GM21515 (cell line): ENCODE measurements around the gene C4orf33.
"Not testable (repeated sequence)": the region's sequence is repeated elsewhere in the genome, so short reads cannot be mapped to it uniquely, and the experiment has no call there.

Source experiments
- ATAC-seq: cut with Tn5 transposase; IDR thresholded peaks from one replicate; pipeline ENCODE4 v1.9.1; 2021; ENCODE audit not compliant: unreplicated experiment

The C4orf33 gene, protein sequence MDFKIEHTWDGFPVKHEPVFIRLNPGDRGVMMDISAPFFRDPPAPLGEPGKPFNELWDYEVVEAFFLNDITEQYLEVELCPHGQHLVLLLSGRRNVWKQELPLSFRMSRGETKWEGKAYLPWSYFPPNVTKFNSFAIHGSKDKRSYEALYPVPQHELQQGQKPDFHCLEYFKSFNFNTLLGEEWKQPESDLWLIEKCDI

DNA sequence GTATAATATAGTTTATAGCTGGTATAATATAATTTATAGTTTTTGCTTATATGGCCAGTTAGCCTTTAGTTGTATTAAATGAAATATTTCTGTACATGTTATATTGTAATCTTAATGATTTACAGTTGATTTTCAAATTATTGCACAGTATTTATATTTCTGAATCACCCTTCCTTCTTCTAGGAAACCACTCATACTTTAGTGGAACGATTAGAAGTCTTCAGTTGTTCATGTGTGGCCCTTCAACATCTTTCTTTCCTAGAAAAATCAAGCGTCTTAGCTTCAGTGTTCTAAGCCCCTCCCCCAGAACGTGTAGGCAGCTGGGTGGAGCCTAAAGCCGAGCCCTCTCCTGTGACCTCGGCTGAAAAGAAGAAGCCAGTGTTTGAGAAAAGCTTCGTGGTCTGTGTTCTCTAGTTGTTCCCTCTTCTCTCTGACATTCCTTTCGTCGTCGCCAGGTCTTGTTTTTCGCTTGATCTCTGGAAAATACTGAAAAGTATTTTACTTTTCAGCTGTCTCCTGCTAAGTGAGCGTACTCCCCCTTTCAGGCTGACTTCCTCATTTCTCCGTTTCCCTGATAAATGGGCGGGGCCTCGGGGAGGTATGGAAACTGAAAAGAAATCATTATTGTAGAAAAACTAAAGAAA lies at the start of gene C4orf33:
Gene C4orf33 (plus strand): TSS at position 342 of the 644 bp plus-strand sequence. CDS start 6,459 bp downstream, outside the sequence.
- peak; percentile 47 for ATAC-seq

DNA sequence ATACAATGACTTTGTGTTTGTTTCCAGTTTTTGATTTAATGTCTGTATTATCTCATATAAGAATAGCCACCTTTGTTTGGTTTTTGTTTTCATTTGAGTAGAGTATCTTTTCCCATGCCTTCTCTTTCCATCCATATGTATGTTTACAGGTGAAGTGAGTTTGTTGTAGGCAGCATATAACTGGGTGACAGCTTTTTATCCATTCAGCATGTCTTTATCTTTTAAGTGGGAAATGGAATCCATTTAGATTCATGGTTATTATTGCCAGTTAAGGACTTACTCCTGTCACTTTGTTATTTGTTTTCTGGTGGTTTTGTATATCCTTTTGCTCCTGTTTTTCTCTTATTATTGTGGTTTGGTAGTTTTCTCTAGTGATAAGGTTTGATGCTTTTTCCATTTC lies 36.9 kb upstream of the C4orf33 start:
- ATAC-seq: no peak

DNA sequence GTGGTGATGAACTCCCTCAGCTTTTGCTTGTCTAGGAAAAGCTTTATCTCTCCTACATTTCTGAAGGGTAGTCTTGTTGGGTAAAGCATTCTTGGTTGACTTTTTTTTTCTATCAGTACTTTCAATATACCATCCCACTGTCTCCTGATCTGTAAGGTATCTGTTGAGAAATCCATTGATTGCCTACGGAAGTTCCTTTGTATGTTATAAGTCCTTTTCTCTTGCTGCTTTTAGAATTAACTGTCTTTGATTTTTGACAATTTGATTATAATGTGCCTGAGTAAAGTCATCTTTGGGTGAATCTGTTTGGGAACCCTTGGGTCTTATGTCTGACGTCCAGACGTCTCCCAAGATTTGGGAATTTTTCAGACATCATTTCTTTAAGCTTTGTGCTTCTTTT lies 33.4 kb upstream of the C4orf33 start:
- no peak for ATAC-seq

DNA sequence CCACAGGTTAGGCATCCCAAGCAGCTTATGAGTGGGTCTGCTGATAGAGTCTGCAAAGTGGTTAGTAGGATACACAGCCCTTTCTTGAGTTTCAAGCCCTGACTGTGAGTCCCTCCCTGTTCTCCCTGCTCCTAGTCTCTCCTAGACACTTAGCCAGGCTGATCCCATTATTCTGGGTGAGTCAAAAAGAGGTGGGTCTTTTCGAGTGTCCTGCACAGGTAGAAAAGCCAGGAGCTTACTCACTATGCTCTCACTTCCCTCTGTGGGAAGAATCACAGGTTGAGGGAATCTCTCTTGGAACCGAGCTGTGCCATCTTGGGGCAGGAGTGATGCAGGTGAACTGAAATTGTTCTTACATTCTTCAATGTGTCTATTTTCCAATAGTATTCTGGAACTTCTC lies 32.3 kb upstream of the C4orf33 start:
- no peak for ATAC-seq

DNA sequence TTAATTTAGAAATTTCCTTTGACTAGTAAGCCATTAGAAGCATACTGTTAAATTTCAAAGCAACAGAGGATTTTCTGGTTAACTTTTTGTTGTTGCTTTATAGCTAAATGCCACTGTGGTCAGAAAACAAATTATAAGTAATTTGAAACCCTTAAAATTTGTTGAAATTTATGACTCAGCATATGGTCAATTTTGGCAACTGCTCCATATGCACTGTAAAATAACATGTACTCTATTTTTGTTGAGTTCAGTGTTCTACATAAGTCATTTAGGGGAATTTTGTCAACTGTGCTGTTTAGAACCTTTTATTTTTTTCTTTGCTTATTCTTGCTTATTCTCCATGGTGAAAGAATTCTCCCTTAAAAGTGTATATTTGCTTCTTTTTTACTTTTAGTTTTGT lies 31.2 kb upstream of the C4orf33 start:
- no peak for ATAC-seq

DNA sequence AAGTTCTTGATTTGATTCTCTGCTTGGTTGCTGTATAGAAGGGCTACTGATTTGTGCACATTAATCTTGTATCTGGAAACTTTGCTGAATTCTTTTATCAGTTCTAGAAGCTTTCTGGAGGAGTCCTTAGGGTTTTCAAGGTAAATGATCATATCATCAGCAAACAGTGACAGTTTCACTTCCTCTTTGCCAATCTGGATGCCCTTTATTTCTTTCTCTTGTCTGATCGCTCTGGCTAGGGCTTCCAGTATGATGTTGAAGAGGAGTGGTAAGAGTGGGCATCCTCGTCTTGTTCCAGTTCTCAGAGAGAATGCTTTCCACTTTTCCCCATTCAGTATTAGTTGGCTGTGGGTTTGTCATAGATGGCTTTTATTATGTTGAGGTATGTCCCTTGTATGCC lies 26.4 kb upstream of the C4orf33 start:
- not testable (repeated sequence) for ATAC-seq

DNA sequence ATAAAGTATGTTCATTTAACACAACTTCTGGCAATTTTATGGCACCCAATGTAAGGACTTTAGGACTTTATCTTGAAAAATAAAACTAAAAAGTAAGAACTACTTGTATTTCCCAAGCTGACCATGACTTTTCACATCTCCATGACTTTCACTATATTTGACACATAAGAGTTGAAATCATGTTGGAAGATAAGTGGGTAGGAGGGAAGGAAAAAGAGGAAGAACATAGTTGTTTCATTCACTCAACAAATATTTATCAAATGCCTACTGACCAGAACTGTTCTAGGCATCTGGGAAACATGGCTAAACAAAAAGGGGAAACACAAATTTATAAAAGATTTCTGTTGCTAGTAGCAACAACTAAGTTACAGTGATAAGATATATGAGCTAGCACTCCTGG lies 18.6 kb upstream of the C4orf33 start:
- ATAC-seq: no peak

DNA sequence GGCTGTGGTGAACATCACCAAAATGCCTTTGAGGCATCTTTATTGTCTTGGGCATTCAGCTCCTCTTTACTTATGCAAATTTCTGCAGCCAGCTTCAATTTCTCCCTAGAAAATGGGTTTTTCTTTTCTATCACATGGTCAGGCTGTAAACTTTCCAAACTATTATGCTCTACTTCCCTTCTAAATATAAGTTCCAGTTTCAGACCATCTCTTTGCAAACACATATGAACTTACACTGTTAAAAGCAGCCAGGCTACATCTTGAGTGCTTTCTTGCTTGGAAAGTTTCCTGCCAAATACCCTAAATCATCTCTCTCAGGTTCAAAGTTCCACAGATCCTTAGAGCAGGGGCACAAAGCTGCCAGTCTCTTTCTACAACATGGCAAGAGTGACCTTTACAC lies 15.8 kb upstream of the C4orf33 start:
- no peak for ATAC-seq

DNA sequence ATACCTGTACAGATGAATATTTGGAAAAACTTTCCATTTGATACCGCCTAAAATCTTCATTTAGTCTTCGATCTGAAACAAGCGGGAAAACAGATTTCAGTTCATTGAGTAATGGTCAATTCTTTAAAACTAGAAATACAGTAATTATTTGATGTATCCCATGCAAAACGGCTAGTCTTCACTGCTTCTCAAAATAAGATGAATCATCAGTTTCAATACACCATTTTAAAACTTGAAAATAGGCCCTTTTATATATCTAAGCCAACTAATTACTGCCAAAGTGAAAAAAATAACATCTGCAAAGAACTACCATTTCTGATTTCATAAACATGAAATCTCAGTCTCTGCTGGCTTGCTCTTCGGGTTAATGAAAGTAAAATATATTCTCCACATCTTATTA lies 13.7 kb upstream of the C4orf33 start:
- ATAC-seq: no peak

DNA sequence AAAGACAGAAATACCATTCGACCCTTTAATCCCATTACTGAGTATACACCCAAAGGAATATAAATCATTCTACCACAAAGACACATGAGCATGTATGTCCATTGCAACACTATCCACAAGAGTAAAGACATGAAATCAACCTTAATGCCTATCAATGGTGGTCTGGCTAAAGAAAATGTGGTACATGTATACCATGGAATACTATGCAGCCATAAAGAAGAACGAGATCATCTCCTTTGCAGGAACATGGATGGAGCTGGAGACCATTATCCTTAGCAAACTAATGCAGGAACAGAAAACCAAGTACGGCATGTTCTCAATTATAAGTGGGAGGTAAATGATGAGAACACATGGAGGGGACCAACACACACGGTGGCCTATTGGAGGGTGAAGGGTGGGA lies 10.5 kb upstream of the C4orf33 start:
- ATAC-seq: no peak

DNA sequence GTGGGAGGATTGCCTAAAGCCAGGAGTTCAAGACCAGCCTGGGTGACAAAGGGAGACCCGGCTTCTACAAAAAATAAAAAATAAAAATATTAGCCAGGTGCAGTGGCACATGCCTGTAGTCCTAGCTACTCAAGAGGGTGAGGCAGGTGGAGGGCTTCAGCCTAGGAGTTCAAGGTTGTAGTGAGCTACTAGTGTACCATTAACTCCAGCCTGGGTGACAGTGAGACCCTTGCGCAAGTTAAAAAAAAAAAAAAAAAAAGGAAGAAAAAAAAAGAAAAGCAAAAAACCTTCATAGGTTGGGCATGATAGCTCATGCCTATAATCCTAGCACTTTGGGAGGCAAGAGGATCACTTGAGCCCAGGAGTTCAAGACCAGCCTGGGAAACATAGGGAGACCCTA lies 8.4 kb upstream of the C4orf33 start:
- no peak for ATAC-seq

DNA sequence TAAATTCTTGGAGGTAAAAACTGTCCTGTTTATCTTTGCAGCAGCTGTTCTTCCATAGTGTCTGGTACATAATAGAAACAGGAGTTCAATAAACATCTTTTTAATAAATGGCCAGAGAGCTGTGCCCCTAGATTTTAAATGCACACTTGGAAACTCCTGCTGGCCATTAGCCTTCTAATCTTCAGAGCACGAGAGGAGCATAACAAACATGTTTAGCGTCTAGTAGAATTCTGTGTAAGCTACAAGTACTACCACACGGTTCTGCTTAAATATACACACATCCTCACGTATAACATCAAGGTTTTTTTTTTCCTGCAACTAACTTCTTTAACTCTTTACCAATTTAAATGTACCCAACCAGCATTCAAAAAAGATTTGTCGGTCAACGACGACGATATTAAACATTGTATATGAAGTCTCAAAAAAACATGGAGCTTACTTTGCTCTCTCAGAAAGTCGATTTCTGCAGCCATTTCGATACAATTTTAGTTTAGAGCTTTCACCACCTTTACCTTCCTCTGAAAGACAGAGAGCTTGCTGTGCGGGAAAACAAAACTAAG lies 3.2 kb upstream of the C4orf33 start:
- ATAC-seq: no peak

DNA sequence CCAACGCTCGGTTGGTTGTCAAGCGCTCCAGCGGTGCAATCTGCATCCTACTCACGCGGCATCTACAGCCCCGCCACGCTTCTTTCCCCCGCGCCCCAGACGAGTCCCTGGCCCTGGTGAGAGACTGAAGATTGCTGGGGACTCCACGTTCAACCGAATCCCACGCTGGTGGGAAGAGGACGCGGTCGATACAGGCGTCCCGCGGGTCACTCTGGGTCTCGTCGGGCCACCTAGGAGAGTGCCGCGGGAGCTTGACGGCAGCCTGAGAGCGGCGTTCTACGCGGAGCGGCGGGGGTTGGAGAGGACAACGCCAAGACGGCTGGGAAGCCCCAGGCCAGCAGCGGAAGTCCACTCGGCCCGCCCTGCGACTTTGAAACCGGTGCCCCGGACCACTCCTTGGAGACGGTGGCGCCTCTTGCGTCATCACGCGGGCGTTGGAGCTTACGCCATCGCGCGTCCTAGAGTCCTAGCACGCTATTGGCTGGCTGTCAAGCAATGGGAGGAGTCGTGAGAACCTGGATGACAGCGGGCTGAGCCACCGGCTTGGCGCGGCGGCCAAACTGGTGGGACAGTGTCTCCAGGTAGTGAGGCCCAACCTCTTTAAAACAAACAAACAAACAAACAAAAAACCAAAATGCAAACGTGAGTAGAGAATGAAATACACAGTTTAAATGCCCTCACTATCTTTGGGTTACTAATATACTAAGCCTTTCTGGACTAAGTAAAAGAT lies 2.6 kb upstream of the C4orf33 start, which contains the start of gene SCLT1:
Gene SCLT1 (minus strand): TSS at position 349 of the 730 bp plus-strand sequence. CDS start 436 bp downstream, outside the sequence.
- peak; percentile 95 for ATAC-seq

DNA sequence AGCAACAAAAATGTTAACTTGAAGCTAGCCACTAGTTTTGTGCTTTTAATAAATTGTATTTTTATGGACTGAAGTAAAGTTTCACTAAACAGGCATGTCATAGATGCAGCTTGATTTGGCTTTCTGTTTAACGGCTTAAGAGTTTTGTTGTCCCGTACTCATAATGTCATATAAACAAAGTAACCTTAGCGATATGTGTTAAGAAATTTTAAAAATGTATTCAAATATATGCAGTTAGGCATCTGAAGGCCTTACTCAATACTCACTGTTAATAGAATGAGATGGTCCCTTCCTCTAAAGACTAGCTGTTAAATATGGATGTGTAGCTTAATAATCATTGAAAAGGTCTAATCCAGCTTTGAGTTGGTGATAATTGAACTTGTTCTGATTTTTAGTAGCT lies 1.6 kb upstream of the C4orf33 start:
- no peak for ATAC-seq

DNA sequence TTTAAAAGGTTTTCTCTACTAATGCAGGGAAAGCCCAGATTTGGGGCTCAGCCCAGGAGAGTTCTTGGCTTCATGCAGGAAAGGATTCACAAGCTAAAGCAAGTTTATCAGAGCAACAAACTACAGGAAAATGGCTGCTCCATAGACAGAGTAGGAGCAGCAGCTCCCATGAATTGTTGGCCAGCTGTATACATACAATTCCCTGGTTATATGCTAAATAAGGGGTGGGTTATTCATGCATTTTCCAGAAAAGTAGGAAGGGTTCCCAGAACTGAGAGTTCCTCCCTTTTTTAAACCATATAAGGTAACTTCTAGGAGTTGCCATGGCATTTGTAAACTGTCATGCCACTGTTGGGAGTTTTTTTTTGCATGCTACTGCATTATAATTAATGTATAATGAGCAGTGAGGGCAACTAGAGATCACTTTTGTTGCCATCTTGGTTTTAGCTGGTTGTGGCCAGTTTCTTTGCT lies 2.6 kb downstream of the C4orf33 start:
- no peak for ATAC-seq

DNA sequence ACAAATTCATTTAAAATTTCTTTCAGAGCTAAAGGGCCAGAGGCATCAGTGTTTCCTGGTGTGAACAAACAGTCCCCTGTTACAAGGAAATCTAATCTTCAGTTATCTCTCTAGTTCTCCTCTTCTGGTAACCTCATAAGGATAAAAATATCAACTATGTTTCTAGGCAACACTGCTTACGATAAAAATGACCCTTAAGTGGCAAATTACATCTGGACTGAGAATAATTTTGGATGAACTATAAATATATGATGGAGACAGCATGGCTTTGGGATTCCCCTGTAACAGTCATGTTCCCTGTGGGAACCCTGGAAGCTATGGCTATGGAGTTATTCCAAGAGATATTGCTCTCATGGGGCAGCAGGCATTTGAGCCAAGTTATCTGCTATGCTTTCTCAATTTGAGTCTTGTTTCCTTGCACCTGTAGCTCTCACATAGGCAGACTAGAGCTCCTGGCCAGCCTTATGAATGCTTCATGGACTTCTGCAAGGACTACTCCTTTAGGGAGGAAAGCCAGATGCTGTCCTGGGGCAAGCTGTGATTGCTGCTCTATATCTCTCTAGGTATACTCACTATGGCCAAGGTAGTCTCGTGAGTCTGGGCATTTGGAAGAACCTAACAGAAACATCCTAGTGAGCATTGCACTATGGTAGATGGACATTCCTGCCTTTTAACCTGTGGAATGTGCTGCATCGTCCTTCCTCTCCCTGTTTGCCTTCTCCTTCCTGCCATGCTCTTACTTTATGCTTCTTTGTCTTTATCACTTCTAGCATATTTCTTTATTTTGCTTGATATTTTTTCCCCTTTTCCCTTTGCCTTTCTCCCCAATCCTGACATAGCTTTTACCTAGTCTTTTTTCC lies 14.2 kb downstream of the C4orf33 start:
- ATAC-seq: no peak

DNA sequence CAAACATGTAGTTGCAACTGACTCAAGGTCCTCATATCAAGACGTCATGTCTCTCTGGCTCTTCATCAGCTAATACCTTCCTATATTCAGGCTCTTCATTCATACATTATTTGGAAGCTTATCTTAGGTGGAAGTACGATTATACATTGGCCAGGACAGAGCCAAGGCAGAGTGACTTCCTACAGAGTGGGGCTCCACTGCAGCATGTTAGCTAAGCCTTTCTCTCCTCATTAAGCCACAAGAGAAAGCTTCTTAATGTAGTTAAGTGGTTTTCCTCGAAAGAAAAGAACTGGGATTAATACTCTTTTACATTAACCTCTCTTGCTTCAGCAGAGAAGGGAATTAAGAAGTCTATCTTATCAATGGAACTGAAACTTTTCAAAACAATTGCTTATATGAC lies 15.0 kb downstream of the C4orf33 start:
- ATAC-seq: no peak

DNA sequence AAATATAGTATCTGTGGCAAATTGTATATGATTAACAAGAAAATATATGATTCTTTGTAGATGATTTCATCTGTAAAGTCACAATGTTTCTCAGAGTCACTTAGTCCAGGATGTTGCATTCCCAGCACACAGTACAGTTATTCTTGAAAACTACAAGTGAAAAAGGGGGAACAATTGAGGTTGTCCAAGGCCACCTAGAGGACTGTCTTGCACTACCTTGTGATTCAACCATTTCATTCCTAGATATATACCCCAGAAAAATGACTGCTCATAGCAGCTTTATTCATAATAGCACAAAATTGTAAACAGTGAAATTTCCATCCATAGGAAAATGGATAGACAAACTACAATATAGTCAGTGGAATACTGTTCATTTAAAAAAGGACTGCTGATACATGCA lies 16.0 kb downstream of the C4orf33 start:
- no peak for ATAC-seq

DNA sequence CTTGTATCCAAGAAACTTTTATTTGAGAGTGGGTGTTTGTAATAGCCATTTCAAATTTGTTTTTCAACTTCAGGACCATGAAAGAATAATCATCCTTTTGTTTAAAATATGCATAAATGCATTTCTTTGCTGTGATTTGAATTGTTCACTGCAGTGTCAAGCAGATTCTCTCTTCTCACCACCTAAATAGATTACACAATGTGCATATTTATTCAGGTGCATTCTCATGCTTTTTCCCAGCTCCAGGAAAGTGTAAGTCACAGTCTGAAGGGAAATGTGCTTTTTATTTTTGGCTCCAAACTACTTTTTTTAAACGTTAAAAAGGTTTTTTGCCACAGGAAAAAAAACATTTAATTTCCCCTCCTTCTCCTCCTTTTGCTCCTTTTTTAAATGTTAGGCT lies 17.5 kb downstream of the C4orf33 start:
- ATAC-seq: no peak

DNA sequence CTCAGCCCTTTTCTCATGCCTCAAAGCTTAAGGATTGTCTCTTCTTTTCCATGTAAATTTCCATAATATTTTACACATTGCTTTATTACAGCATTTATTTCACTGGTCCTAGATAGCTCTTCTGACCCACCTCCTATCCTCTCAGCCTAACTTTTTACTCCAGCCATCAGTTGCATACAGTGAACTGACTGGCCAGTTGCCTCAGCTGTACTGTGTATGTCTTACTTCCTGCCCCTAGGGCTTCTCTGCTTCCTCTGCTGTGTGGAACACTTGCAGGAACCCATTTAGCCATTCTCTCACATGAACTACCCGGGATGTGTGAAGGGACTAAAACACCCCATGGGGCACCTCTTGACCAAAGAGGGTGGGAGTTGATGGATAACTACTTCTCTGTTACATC lies 18.0 kb downstream of the C4orf33 start:
- ATAC-seq: no peak

DNA sequence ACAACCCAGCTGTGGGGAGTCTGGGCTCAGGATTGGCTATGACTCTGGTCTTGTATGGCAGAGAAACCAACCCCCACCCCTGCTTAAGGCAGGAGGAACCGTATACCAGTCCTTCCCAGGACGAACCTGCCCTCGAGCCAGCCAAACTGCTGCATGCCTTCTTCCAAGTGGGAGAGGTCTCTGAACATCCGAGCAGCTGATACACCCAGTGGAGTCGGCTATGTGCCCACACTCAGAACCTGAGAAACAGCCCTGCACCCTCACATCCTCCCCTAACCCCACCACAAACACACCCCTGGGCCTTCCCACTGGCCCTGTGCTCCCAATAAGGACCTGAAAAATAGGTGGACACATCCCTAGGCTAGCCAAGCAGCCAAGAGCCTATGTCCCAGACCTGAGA lies 21.8 kb downstream of the C4orf33 start:
- ATAC-seq: no peak
